CD4-positive, CD25-positive, alpha-beta regulatory T cell (primary cell): ENCODE data around the gene MYDGF. TPM values are rescaled to one million over a fixed set of nuclear protein-coding genes. Genes with fewer than 3 reads are reported as not detected.

Source experiments
- ATAC-seq, 2 donors: fragments of 150-1000 bp; cut with Tn5 transposase; one replicate each; pipeline ENCODE4 v1.10.0; 2021; ENCODE audit warnings: low read depth in 2 of 2, moderate number of reproducible peaks in 2 of 2, moderate library complexity in 1 of 2
- DNase-seq, 3 donors: peaks; one replicate each; pipeline versions ENCODE4 v3.0.0 to v3.0.0-alpha.2; 2012 to 2022; ENCODE audit warnings: mixed read lengths in 1 of 3
- H3K27ac ChIP-seq: one replicate; pipeline ENCODE4 v1.7.0; 2013; ENCODE audit warnings: mild to moderate bottlenecking, low read length; ENCODE audit not compliant: insufficient read depth, poor library complexity, severe bottlenecking
- H3K27me3 ChIP-seq: one replicate; pipeline ENCODE4 v1.7.0; 2013; ENCODE audit warnings: low read length; ENCODE audit not compliant: control insufficient read depth, insufficient read depth
- H3K36me3 ChIP-seq: one replicate; pipeline ENCODE4 v1.7.0; 2013; ENCODE audit warnings: mild to moderate bottlenecking, low read length, moderate library complexity; ENCODE audit not compliant: control insufficient read depth, insufficient read depth
- H3K4me1 ChIP-seq: 2 replicates; pipeline ENCODE4 v1.7.0; 2013; ENCODE audit warnings: mild to moderate bottlenecking, low read length; ENCODE audit not compliant: insufficient read depth, control insufficient read depth, poor library complexity, severe bottlenecking
- H3K4me3 ChIP-seq: one replicate; pipeline ENCODE4 v1.7.0; 2013; ENCODE audit warnings: low read depth, mild to moderate bottlenecking, low read length, moderate library complexity
- H3K9me3 ChIP-seq, 2 experiments: 1 replicate in 1 of 2; 2 replicates in 1 of 2; pipeline ENCODE4 v1.7.0; 2013; ENCODE audit warnings: low read length in 2 of 2, mild to moderate bottlenecking in 1 of 2, moderate library complexity in 1 of 2; ENCODE audit not compliant: control insufficient read depth in 2 of 2
- H3K27ac Mint-ChIP-seq, 3 donors: one replicate each; pipeline ENCODE4 v1.8.0; 2020 to 2022; ENCODE audit warnings: mild to moderate bottlenecking in 3 of 3, mixed read lengths in 3 of 3, moderate library complexity in 2 of 3
- H3K27me3 Mint-ChIP-seq: one replicate; pipeline ENCODE4 v1.8.0; 2022; ENCODE audit warnings: mild to moderate bottlenecking, mixed read lengths
- H3K36me3 Mint-ChIP-seq: one replicate; pipeline ENCODE4 v1.8.0; 2020; ENCODE audit warnings: mixed read lengths
- H3K4me1 Mint-ChIP-seq, 4 donors: one replicate each; pipeline ENCODE4 v1.8.0; 2020 to 2022; ENCODE audit warnings: mixed read lengths in 4 of 4, mild to moderate bottlenecking in 1 of 4
- H3K4me3 Mint-ChIP-seq, 4 donors: one replicate each; pipeline ENCODE4 v1.8.0; 2020 to 2022; ENCODE audit warnings: mild to moderate bottlenecking in 4 of 4, mixed read lengths in 4 of 4, moderate library complexity in 3 of 4
- H3K9me3 Mint-ChIP-seq, 7 donors: one replicate each; pipeline ENCODE4 v1.8.0; 2020 to 2022; ENCODE audit warnings: mixed read lengths in 7 of 7, mild to moderate bottlenecking in 3 of 7, moderate library complexity in 2 of 7
- polyA plus RNA-seq, 4 donors: library from polyadenylated mRNA; unstranded; fragments of 300-500 nt; fragmentation: Illumina TruSeq; gene quantifications; one replicate each; pipeline ENCODE4 v1.2.3, GENCODE V29; 2021
- total RNA-seq: library from RNA; stranded (reverse); gene quantifications from one replicate; pipeline ENCODE4 v1.2.3, GENCODE V29; 2022

MYDGF gene
- total and polyA plus RNA-seq, 5 donors from 2014 or later, result 25.7 to 106 (median 97.8) TPM

GRCh38 chr19:4662812-4663211, 7.3 kb downstream of the MYDGF start:
- H3K27ac Mint-ChIP-seq, result no peak overlapping the region

DNA sequence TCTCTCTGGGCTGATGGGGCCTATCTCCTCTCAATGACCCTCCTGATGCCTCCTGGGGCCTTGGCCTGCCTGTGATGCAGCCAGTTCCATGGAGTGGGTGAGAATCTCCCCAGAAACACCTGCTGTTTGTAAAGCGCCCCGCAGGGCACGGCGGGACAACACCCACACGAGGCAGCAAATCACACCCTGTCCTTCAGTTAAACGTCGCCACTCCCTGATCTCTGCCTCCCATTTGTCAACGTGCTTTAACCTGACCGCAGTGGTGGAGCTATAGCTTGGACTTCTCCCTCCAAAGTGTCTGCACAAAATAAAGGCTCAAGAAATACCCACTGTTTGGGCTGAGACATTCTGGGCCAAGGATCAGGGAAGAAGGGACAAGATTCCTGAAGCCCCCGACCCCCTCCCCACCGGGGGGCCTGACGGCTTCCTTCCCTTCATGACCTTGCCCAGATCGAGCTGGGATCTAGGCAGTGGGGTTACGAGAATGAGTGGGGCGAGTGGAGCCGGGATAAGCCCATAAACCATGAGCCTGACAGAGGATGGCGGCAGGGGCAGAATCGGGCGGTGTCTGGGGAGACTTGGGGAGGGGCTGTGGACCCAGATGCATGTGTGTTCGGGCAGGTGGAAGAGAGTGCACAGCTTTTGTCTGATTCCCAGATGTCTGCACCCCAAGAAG, 8.0 kb downstream of the MYDGF start:
- Mint-ChIP-seq H3K9me3 (no peaks in the 10 kb centered on the region), H3K4me3 (no peak overlapping the region), H3K27me3 (no peaks in the 10 kb centered on the region), H3K27ac (no peak overlapping the region), H3K36me3 (peaks cover 6% of the 10 kb centered on the region), H3K4me1 (peaks cover 0 to 8% (median 1%) of the 10 kb centered on the region in 4 donors)
- no peak for ATAC-seq
- Histone ChIP-seq H3K4me3 (no peak overlapping the region), H3K27me3 (no peaks in the 10 kb centered on the region), H3K4me1 (no peaks in the 10 kb centered on the region), H3K27ac (no peak overlapping the region), H3K9me3 (no peaks in the 10 kb centered on the region), H3K36me3 (peaks cover 55% of the 10 kb centered on the region)
- no peak for DNase-seq

More at GRCh38 chr19:4662812-4663211, 7.3 kb downstream of the MYDGF start:
- no peaks in the 10 kb centered on the region for H3K9me3 Mint-ChIP-seq
- Histone ChIP-seq H3K36me3 (peaks cover 56% of the 10 kb centered on the region), H3K27ac (no peak overlapping the region), H3K27me3 (no peaks in the 10 kb centered on the region), H3K4me3 (no peak overlapping the region), H3K9me3 (no peaks in the 10 kb centered on the region), H3K4me1 (no peaks in the 10 kb centered on the region)
- H3K4me1 Mint-ChIP-seq, result peaks cover 0 to 8% (median 1%) of the 10 kb centered on the region in 4 donors
- H3K36me3 Mint-ChIP-seq, result peaks cover 6% of the 10 kb centered on the region
- DNase-seq, result no peak
- H3K27me3 Mint-ChIP-seq, result no peaks in the 10 kb centered on the region
- H3K4me3 Mint-ChIP-seq, result no peak overlapping the region
- ATAC-seq, result no peak

DNA sequence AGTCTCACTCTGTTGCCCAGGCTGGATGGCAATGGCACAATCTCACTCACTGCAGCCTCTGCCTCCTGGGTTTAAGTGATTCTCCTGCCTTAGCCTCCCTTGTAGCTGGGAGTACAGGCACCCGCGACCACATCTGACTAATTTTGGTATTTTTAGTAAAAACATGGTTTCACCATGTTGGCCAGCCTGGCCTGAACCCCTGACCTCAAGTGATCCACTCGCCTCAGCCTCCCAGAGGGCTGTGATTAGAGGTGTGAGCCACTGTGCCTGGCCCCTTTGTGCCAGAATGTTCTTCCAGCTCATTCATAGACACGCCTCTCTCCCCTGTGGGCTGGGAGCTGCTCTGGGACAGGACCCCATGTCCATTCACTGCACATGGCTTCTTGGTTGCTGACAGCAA, 9.1 kb downstream of the MYDGF start:
- no peak overlapping the region for H3K27ac ChIP-seq
- ATAC-seq, result no peak
- Mint-ChIP-seq H3K27me3 (no peaks in the 10 kb centered on the region), H3K4me3 (no peak overlapping the region), H3K9me3 (no peaks in the 10 kb centered on the region), H3K36me3 (peaks cover 9% of the 10 kb centered on the region), H3K4me1 (peaks cover 0 to 8% (median 1%) of the 10 kb centered on the region in 4 donors), H3K27ac (peak overlapping the region in 1 of 3 donors; percentile 75)
- peaks cover 52% of the 10 kb centered on the region for H3K36me3 ChIP-seq
- DNase-seq, result no peak
- no peaks in the 10 kb centered on the region for H3K4me1 ChIP-seq
- no peaks in the 10 kb centered on the region for H3K9me3 ChIP-seq
- H3K4me3 ChIP-seq, result no peak overlapping the region
- no peaks in the 10 kb centered on the region for H3K27me3 ChIP-seq

GRCh38 chr19:4660181-4660791, 9.9 kb downstream of the MYDGF start:
- no peaks in the 10 kb centered on the region for H3K9me3 ChIP-seq
- H3K4me1 ChIP-seq, result no peaks in the 10 kb centered on the region
- no peak overlapping the region for H3K4me3 Mint-ChIP-seq
- peaks cover 10% of the 10 kb centered on the region for H3K36me3 Mint-ChIP-seq
- no peaks in the 10 kb centered on the region for H3K27me3 Mint-ChIP-seq
- H3K4me3 ChIP-seq, result no peak overlapping the region
- DNase-seq, result peak in 1 of 3 donors; percentile 32
- ATAC-seq, result no peak
- H3K36me3 ChIP-seq, result peaks cover 48% of the 10 kb centered on the region
- no peak overlapping the region for H3K27ac ChIP-seq
- no peaks in the 10 kb centered on the region for H3K9me3 Mint-ChIP-seq
- no peak overlapping the region for H3K27ac Mint-ChIP-seq
- no peaks in the 10 kb centered on the region for H3K27me3 ChIP-seq
- peaks cover 0 to 8% (median 1%) of the 10 kb centered on the region in 4 donors for H3K4me1 Mint-ChIP-seq

GRCh38 chr19:4657835-4658234, 12.3 kb downstream of the MYDGF start:
- no peaks in the 10 kb centered on the region for H3K27me3 Mint-ChIP-seq
- ATAC-seq (no peak), DNase-seq (no peak)
- no peaks in the 10 kb centered on the region for H3K9me3 Mint-ChIP-seq
- no peak overlapping the region for H3K4me3 Mint-ChIP-seq
- no peaks in the 10 kb centered on the region for H3K9me3 ChIP-seq
- H3K36me3 ChIP-seq, result peaks cover 40% of the 10 kb centered on the region
- H3K4me3 ChIP-seq, result no peak overlapping the region
- peaks cover 0 to 8% (median 3%) of the 10 kb centered on the region in 4 donors for H3K4me1 Mint-ChIP-seq
- H3K36me3 Mint-ChIP-seq, result peaks cover 19% of the 10 kb centered on the region
- H3K27me3 ChIP-seq, result no peaks in the 10 kb centered on the region
- H3K27ac Mint-ChIP-seq, result no peak overlapping the region
- no peaks in the 10 kb centered on the region for H3K4me1 ChIP-seq
- no peak overlapping the region for H3K27ac ChIP-seq

- peaks cover 35% of the 10 kb centered on the region for H3K36me3 ChIP-seq
- H3K4me3 Mint-ChIP-seq, result no peak overlapping the region
- H3K36me3 Mint-ChIP-seq, result peaks cover 19% of the 10 kb centered on the region
These were observed 12.9 kb downstream of the MYDGF start for GRCh38 chr19:4657262-4657661.

DNA sequence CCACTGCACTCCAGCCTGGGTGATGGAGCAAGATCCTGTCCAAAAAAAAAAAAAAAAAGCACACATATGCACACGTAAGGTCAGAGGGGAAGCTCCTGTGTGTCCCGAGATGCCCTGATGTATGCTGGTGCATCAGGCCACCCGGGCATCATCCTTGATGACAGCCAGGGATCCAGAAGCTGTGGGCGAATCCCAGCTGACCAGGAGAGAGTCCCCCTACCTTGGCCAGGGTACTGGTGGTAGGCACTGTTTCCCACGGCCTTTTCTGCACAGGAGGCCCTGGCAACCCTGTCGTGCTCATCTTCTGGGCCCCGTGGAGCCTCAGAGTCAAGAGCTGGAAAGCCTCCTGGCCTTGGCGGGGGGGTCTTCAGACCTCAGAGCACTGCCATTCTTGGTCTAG, 14.0 kb downstream of the MYDGF start:
- DNase-seq (no peak), ATAC-seq (no peak)
- Histone ChIP-seq H3K4me1 (no peaks in the 10 kb centered on the region), H3K4me3 (no peak overlapping the region), H3K27me3 (no peaks in the 10 kb centered on the region), H3K9me3 (no peaks in the 10 kb centered on the region), H3K36me3 (peaks cover 29% of the 10 kb centered on the region), H3K27ac (no peak overlapping the region)
- Mint-ChIP-seq H3K9me3 (no peaks in the 10 kb centered on the region), H3K36me3 (peaks cover 19% of the 10 kb centered on the region), H3K4me3 (no peak overlapping the region), H3K27ac (no peak overlapping the region), H3K27me3 (no peaks in the 10 kb centered on the region), H3K4me1 (peaks cover 0 to 4% (median under 1%) of the 10 kb centered on the region in 4 donors)

More at GRCh38 chr19:4657262-4657661, 12.9 kb downstream of the MYDGF start:
- Mint-ChIP-seq H3K9me3 (no peaks in the 10 kb centered on the region), H3K4me1 (peaks cover 0 to 7% (median 2%) of the 10 kb centered on the region in 4 donors), H3K27ac (no peak overlapping the region), H3K27me3 (no peaks in the 10 kb centered on the region)
- Histone ChIP-seq H3K9me3 (no peaks in the 10 kb centered on the region), H3K4me1 (no peaks in the 10 kb centered on the region), H3K4me3 (no peak overlapping the region), H3K27me3 (no peaks in the 10 kb centered on the region), H3K27ac (no peak overlapping the region)
- DNase-seq, result no peak
- ATAC-seq, result no peak
